Putamen (tissue), 1 donor: Measurements from ENCODE around the gene INS.
"Not testable (repeated sequence)": the region's sequence is repeated elsewhere in the genome, so short reads cannot be mapped to it uniquely, and the experiment has no call there.

Experiments
- DNase-seq: peaks from one replicate; pipeline ENCODE4 v3.0.0-alpha.2; 2016; ENCODE audit warnings: low spot score

INS gene

DNA sequence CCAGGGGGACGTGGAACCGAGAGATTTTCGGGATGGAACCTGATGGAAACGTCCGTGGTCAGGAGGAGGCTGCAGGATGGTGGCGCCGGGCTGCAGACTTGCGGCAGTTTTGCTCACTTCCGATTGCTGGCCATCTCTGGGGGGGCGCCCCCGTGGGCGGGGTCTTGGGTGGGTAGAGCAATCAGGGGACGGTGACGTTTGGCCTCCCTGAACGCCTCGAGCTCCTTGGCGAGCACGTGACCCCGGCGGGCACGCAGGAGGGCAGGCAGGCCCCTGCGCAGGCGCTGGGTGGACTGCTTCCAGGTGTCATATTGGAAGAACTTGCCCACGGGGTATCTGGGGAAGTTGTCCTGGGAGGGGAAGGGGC lies 28.2 kb downstream of the INS start:
- no peak for DNase-seq

DNA sequence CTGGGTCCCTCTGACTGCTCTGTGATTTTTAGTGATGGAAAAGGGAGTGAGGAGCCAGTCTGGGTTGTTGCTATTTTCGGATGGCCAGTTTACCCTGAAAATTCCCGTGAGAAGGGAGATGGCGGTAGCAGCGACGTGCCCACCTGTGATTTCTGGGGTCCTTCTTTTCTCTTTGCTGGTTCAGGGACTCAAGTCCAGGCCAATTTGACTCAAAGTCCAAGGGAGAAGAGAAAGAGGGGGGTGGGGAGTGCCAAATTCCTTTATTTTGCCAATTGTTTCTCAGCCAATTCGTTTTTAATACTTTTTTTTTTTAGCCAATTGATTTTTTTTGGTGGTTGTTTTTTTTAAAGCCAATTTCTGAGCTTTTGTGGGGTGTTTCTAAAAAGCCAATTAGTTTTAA lies 28.8 kb downstream of the INS start:
- DNase-seq, result no peak

DNA sequence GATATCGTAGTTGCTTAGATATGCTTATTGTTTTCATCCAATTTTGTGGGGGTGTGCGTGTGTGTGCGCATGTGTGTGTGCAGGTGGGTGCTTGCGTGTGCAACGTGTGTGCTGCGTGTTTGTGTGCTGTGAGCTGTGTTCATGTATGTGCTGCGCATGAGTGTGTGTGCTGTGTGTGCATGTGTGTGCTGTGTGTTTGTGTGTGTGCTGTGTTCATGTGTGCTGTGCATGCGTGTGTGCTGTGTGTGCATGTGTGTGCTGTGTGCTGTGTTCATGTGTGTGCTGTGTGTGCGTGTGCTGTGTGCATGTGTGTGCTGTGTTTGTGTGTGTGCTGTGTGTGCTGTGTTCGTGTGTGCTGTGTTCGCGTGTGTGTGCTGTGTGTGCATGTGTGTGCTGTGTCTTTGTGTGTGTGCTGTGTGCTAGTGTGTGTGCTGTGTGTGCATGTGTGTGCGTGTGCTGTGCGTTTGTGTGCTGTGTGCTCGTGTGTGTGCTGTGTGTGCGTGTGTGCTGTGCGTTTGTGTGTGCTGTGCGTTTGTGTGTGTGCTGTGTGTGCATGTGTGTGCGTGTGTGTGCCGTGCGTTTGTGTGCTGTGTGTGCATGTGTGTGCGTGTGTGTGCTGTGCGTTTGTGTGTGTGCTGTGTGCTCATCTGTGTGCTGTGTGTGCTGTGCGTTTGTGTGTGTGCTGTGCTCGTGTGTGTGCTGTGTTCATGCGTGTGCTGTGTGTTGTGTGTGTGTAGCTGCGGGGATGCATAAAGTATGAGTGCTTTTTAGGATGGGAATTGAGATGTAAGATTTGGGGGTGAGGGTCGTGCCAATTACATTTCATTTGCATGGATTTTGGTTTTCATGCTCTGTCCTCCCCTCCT lies 29.4 kb downstream of the INS start:
- DNase-seq, result no peak

DNA sequence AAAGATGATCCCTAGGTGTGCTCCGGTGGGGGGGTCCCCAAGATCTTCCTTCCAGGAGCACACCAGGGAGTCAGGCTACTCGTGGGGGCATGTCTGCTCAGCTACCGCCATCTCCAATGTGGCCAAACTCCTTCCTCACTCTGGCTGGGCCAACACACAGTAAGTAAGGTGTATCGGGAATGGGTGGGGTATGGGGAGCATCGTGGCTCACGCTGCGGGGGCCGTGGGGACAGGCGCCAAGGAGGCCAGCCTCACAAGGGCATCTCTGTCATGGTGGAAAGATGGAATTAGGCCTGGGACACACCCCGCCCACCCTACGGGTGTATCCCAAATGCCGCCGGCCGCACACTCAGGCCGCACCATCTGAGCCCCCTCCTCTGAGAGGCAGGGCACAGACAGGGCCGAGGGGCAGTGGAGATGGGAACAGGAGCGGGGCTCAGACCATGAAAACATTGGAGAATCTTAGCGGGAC lies 30.1 kb downstream of the INS start:
- no peak for DNase-seq

DNA sequence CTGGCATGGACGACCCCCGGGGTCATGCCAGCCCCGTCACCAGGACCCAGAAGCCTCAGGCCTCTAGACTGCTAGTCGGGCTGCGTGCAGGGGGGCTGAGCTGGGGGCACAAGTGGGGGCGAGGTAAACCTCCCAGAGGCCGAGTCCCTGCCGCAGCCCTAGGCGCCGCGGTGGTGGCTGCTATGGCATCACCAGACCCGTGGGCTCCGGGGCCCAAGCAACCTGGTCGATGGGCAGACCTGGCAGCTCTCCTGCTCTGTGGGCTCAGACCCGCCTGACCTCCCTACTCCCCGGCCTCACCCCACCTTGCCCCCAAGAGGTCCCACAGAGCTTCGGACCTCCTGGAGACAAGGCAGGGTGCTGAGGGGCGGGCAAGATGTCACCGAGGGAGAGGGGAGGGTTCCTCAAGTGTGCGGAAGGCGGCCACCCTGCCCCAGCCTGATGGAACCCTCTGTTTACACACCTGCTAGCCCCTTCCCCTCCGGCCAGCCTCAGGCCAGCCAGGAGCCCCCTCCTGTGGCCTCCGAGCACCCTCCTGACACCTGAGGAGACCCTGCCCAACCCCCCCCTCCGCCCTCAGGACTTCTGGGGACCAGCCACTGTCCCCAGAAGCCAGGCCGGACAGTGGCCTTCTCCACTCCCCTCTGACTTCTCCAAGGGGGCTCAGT lies 31.2 kb downstream of the INS start:
- DNase-seq, result no peak

- DNase-seq, result no peak
These were observed 31.7 kb downstream of the INS start for GRCh38 chr11:2129308-2129698.

- no peak for DNase-seq
These were observed 32.3 kb downstream of the INS start for GRCh38 chr11:2128511-2129307.

DNA sequence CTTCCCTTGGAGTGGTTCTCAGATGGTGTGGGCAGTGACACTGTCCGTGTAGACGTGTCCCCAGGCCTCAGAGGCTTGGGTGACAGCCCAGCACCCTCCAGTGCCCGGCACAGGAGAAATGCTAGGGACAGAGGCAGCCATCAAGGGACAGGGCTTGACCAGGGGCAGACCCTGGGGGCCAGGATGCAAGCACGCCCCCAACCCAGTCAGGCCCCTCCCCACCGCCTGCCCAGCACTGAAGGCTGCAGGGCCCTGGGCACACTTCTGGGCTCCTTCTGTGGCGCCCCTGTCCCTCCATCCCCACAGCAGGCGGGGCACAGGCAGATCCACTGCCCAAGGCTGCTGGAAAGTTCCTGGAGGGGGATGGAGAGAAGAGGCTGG lies 32.9 kb downstream of the INS start:
- no peak for DNase-seq

- no peak for DNase-seq
These were observed 33.4 kb downstream of the INS start for GRCh38 chr11:2127482-2128129.

DNA sequence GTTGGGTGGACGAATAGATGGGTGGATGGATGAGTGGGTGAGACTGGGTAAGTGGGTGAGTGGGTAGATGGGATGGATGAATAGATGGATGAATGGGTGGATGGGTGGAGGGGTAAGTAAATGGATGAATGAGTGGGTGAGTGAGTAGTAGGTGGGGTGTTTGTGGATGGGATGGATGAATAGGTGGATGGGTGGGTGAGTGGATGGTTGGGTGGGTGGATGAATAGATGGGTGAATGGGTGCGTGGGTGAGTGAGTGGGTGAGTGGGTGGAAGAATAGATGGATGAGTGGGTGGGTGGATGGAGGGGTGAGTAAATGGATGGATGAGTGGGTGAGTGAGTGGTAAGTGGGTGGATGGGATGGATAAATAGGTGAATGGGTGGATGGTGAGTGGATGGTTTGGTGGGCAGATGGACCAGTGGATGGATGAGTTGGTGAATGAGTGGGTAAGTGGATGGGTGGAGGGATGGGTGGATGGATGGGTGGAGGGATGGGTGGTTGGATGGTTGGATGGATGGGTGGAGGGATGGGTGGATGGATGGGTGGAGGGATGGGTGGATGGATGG lies 34.4 kb downstream of the INS start:
- DNase-seq, result no peak

DNA sequence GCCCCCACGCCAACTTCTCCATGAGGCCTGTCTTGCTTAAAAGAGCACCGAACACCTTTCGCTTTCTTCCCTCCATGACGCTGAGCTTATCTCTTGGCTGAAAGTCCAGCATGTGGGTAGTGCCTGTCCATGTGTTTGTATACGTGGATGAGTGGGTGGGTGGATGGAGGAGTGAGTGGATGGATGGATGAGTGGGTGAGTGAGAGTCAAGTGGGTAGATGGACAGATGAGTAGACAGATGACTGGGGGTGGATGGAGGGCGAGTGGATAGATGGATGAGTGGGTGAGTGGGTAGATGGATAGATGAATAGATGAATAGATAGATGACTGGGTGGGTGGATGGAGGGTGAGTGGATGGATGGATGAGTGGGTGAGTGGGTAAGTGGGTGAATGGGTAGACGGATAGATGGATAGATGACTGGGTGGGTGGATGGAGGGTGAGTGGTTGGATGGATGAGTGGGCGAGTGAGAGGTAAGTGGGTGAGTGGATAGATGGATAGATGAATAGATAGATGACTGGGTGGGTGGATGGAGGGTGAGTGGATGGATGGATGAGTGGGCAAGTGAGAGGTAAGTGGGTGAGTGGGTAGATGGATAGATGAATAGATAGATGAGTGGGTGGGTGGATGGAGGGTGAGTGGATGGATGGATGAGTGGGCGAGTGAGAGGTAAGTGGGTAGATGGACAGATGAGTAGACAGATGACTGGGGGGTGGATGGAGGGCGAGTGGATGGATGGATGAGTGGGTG lies 36.1 kb downstream of the INS start:
- not testable (repeated sequence) for DNase-seq

DNA sequence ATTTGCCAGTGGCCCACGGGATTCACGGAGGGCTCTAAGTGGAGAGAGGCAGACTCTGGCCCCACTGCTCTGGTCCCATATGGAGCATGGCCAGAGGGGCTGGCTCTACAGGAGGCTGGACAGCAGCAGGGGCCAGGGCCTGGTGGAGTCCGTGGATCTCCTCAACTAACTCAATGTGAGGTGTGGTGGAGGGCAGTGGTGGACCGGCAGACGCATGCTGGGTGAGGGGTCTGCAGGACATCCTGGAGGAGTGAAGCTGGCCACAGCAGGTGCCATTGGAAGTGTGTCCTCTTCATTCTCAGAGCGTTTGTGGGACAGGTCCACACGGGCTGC lies 37.4 kb downstream of the INS start:
- no peak for DNase-seq

- DNase-seq, result no peak
These were observed 37.9 kb downstream of the INS start for GRCh38 chr11:2122907-2123627.

- no peak for DNase-seq
These were observed 38.6 kb downstream of the INS start for GRCh38 chr11:2122222-2122906.

DNA sequence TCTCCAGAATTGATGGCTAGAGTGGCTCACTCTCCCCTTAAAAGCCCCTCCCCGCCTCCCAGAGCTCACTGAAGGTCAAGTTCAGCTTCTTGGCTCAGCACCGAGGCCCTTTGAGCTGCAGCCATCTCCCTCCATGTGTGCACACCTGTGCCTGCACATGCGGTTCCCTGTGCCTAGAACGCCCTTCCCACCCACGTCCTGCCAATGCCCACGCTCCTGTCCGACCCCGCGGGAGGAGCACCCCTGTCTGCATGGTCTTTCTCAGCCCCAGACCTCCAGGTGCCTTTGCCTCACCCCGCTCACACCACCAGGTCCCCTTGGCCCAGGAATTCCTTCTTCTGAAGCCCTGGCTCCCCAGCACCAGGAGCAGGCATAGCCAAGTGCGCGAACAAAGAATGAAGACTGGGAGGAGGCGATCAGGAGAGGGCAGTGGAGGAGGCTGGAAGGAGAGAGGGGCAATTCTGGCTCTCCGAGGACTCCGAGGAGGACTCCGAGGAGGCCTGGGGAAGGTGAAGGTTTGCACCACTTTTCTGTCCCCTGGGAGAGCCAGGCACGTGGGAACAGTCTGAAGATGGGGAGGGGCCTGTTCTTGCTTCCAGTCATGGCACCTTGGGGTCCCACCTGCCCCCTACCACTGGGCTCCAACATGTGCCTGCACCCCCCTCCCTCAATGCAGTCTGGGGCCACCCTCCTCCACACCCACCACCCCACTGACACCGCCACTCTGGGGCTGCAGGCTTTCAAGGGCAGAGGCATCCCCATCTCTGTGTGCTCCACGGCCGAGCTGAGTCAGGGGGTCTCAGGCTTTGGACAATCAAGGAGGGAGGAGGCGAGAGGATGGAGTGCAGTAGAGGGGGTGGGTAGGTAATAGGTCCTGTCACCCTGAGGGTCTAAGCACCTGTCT lies 39.5 kb downstream of the INS start:
- no peak for DNase-seq

DNA sequence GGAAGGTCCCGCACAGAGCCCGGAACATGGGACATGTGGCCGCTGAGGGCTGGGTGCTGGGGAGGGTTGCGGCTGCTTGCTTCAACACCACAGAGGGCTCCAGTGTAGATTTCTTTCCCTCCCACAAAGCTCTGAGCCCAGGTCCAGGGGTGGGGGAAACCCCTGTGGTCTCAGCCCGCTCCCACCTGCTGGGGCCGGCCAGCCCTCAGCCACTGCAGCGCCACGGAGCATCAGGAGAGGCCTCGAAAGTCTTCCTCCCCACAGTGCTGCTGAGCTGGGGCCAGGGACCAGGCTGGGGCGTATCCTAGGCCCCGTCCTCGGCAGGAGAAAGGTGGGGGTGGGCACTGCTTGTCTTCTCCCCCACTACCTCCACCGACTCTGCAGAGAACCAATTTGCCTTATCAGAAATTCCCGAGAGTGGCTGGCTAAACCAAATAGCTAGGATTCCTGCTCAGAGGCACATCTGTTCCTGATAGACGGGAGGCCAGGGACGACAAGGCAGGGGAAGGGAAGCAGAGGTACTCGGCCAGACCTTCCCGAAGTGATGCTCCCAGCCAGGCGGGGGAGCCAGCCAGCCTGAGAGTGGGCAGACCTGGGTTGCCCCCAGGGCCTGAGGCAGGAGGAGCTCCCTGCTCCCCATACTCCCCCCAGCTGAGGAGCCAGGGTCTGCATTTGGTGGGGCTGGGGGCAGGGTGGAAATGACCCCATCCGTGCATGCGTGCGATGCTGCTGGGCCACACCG lies 40.5 kb downstream of the INS start:
- no peak for DNase-seq

DNA sequence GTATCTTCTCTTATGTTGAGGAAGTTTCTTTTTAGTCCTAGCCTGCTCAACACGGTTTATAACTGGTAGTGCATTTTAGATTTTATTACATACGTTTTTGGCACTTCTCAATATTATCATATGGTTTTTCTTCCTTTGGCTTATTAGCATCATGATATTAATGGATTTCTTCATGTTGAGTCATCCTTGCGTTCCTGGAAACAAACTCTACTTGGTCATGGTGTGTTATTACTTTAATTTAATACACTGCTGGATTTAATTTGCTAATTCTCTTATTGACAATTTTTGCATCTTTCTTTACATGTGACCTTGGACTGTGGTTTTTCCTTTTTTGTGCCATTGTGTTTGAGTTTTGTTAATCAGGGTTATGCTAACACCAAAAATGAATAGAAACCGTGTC lies 42.3 kb downstream of the INS start:
- DNase-seq, result no peak

DNA sequence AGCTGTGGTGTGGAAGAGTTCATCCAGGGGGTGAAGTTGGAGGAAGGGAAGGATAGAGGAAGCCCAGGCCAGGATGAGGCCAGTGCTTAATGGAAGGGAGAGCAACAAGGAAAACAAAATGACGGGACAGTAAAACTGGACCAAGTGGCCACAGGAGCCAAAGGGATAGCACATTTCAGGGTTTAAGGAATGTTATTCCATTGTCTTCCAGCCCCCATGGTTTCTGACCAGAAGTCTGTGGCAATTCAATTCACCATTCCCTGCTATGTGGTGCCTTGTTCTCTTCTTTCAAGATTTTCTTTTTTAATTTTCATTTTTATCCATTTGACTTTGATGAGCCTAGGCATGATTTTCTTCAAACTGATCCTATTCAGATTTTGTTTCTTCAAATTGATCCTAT lies 44.3 kb downstream of the INS start:
- no peak for DNase-seq
